OCI-LY7 (cell line): Measurements from ENCODE around the gene TRAPPC12. TPM values are rescaled to one million over a fixed set of nuclear protein-coding genes. Genes with fewer than 3 reads are reported as not detected.

ENCODE experiments used
- BruUV-seq: library from RNA; stranded (reverse); fragments of 400-500 nt; replicated peaks from 2 replicates; lab custom pipeline; 2021; lab: Mats Ljungman, UMichigan
- CTCF ChIA-PET: fragments of 300-600 bp; sonication (Branson Sonifier 250); formaldehyde crosslinking; loops from one replicate; lab custom pipeline; 2022; ENCODE audit warnings: antibody characterized with exemption; ENCODE audit not compliant: unreplicated experiment; lab: Charles Lee
- POLR2A ChIA-PET: fragments of 300-600 bp; sonication (Branson Sonifier 250); formaldehyde crosslinking; loops from one replicate; lab custom pipeline; 2022; ENCODE audit warnings: antibody characterized with exemption; lab: Charles Lee
- DNase-seq: peaks from one replicate; pipeline ENCODE4 v3.0.0-alpha.2; 2015; ENCODE audit warnings: low spot score
- H2AFZ ChIP-seq: fragments of 200-600 bp; sonication (generic), shearing (Covaris generic); 2 replicates; pipeline ENCODE4 v1.6.1; 2014; ENCODE audit warnings: mild to moderate bottlenecking, antibody characterized with exemption, low read length, moderate library complexity
- H3K27ac ChIP-seq: fragments of 200-600 bp; sonication (generic); 2 replicates; pipeline ENCODE4 v1.5.1; 2014; ENCODE audit warnings: mixed run types, low read depth, mild to moderate bottlenecking, moderate library complexity, low read length, inconsistent platforms; ENCODE audit not compliant: poor library complexity, severe bottlenecking
- H3K36me3 ChIP-seq: fragments of 200-600 bp; sonication (generic); 2 replicates; pipeline ENCODE4 v1.6.1; 2014; ENCODE audit warnings: mild to moderate bottlenecking, antibody characterized with exemption, low read length, moderate library complexity, mixed read lengths; ENCODE audit not compliant: insufficient read depth
- H3K4me1 ChIP-seq: fragments of 200-600 bp; sonication (generic); 2 replicates; pipeline ENCODE4 v1.5.1; 2014; ENCODE audit warnings: mild to moderate bottlenecking, low read length; ENCODE audit not compliant: insufficient read depth, poor library complexity, severe bottlenecking
- H3K4me2 ChIP-seq: fragments of 200-600 bp; sonication (generic); 2 replicates; pipeline ENCODE4 v1.6.1; 2014; ENCODE audit warnings: mild to moderate bottlenecking, low read length
- H3K4me3 ChIP-seq: fragments of 200-600 bp; sonication (generic); 2 replicates; pipeline ENCODE4 v1.5.1; 2014; ENCODE audit warnings: mild to moderate bottlenecking, low read depth, low read length; ENCODE audit not compliant: poor library complexity, severe bottlenecking
- H3K79me2 ChIP-seq: fragments of 200-600 bp; sonication (generic); 2 replicates; pipeline ENCODE4 v1.6.1; 2016; ENCODE audit warnings: low read depth, mild to moderate bottlenecking, low read length, moderate library complexity, mixed read lengths; ENCODE audit not compliant: insufficient read depth
- H3K9me2 ChIP-seq: fragments of 200-600 bp; sonication (generic); 2 replicates; pipeline ENCODE4 v1.6.1; 2016; ENCODE audit warnings: mild to moderate bottlenecking, low read length, mixed read lengths; ENCODE audit not compliant: insufficient read depth
- H3K9me3 ChIP-seq: fragments of 200-600 bp; sonication (generic); 2 replicates; pipeline ENCODE4 v1.6.1; 2014; ENCODE audit warnings: mild to moderate bottlenecking, mixed run types, low read length, mixed read lengths
- H4K20me1 ChIP-seq: fragments of 200-600 bp; sonication (generic); 2 replicates; pipeline ENCODE4 v1.6.1; 2014; ENCODE audit warnings: mild to moderate bottlenecking, antibody characterized with exemption, low read length, moderate library complexity, mixed read lengths; ENCODE audit not compliant: insufficient read depth
- CTCF ChIP-seq: fragments of 200-600 bp; sonication (generic); conservative IDR thresholded peaks from 2 replicates; pipeline ENCODE4 v1.5.1; 2014; ENCODE audit warnings: mild to moderate bottlenecking, antibody characterized with exemption, low read length, moderate library complexity, mixed read lengths
- EZH2phosphoT487 ChIP-seq: fragments of 200-600 bp; sonication (generic); IDR thresholded peaks from 2 replicates; pipeline ENCODE4 v1.6.1; 2018; ENCODE audit warnings: low read depth, borderline replicate concordance, mild to moderate bottlenecking, mixed run types, antibody characterized with exemption, low read length, moderate library complexity, mixed read lengths
- intact Hi-C: fragments of 100-400 bp; cut with micrococcal nuclease; formaldehyde crosslinking; loops from one replicate; pipeline ENCODE4 v1.10.0; 2022; ENCODE audit not compliant: unreplicated experiment
- total RNA-seq, 2 experiments: library from RNA; depleted of rRNA in 1 of 2; stranded (reverse); fragments of >200 nt in 1 of 2; shearing (Covaris generic) in 1 of 2; gene quantifications; 2 replicates each; pipeline ENCODE4 v1.2.3, GENCODE V29; 2014 to 2022

TRAPPC12 gene
- total RNA-seq, 2 experiments from 2014 or later: 85.2 to 91.6 TPM

- no TSS peak for BruUV-seq
- ChIA-PET CTCF (no interaction called here), POLR2A (interaction anchor here (0.6 kb wide), 1 partner anchor 45 kb away, joined by 3 read pairs; no protein-coding TSS in a partner anchor)
These were observed 104.8 kb downstream of the TRAPPC12 start for GRCh38 chr2:3483986-3484960.

GRCh38 chr2:3485166-3485565 lies 105.7 kb downstream of the TRAPPC12 start:
- Histone ChIP-seq H3K9me2 (no peaks in the 10 kb centered on the region), H3K9me3 (no peaks in the 10 kb centered on the region), H3K27ac (no peak overlapping the region), H4K20me1 (no peaks in the 10 kb centered on the region), H3K4me2 (no peak overlapping the region), H3K79me2 (no peaks in the 10 kb centered on the region), H3K36me3 (no peaks in the 10 kb centered on the region), H3K4me1 (peaks cover 19% of the 10 kb centered on the region), H2AFZ (no peak overlapping the region), H3K4me3 (no peak overlapping the region)
- BruUV-seq: no TSS peak
- no peak for DNase-seq
- ChIA-PET POLR2A (no interaction called here), CTCF (no interaction called here)
- no peak for TF ChIP-seq CTCF
- intact Hi-C loops: no loop called here

More at GRCh38 chr2:3483986-3484960, 104.8 kb downstream of the TRAPPC12 start:
- Histone ChIP-seq H3K4me2 (no peak overlapping the region), H3K79me2 (no peaks in the 10 kb centered on the region), H3K9me3 (no peaks in the 10 kb centered on the region), H4K20me1 (no peaks in the 10 kb centered on the region), H3K4me1 (peaks cover 27% of the 10 kb centered on the region), H3K36me3 (peaks cover 6% of the 10 kb centered on the region), H3K27ac (no peak overlapping the region), H3K9me2 (no peaks in the 10 kb centered on the region), H3K4me3 (no peak overlapping the region), H2AFZ (no peak overlapping the region)
- intact Hi-C loops: no loop called here
- no peak for DNase-seq
- TF ChIP-seq CTCF (no peak), EZH2phosphoT487 (no peak)
